Activated CD4-positive, alpha-beta T cell treated with anti-CD3 and anti-CD28 coated beads, Interleukin-10, Interleukin-2, amounts not matched to agents 100 ng/mL and 50 ng/mL, durations not matched to agents 16 hours and 8 hours (primary cell): ENCODE measurements around the gene SUMO2.
"Not testable (repeated sequence)": the region's sequence is repeated elsewhere in the genome, so short reads cannot be mapped to it uniquely, and the experiment has no call there.

Source experiments
- DNase-seq: peaks from one replicate; pipeline ENCODE4 v3.0.0-alpha.2; 2020

The SUMO2 gene

GRCh38 chr17:75181608-75182318, 996 bp downstream of the SUMO2 start:
- DNase-seq: peak; percentile 38

- DNase-seq: no peak
Measured at GRCh38 chr17:75181110-75181509, 1.6 kb downstream of the SUMO2 start.

DNA sequence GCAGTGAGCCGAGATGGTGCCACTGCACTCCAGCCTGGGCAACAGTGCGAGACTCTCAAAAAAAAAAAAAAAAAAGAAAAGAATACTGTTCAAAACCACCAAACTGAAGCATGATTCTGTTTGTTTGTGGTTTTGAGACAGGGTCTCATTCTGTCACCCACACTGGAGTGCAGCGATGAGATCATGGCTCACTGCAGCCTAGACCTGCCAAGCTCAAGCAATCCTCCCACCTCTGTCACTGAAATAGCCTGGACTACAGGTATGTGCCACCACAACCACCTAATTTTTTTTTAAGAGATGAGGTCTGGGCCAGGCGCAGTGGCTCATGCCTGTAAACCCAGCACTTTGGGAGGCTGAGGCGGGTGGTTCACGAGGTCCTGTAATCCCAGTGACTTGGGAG, 4.3 kb downstream of the SUMO2 start:
- DNase-seq: peak; percentile 24

- no peak for DNase-seq
Measured at GRCh38 chr17:75176625-75177024, 6.1 kb downstream of the SUMO2 start.

DNA sequence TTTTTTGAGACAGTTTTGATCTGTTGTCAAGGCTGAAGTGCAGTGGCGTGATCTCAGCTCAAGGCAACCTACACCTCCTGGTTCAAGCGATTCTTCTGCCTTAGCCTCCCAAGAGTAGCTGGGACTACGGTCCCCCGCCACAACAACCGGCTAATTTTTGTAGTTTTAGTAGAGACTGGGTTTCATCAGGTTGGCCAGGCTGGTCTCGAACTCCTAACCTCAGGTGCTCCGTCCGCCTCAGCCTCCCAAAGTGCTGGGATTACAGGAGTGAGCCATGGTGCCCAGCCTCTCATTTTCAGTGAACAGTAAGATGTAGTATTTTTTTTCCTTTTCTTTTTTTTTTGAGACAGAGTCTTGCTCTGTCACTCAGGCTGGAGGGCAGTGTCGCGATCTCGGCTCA, 7.8 kb downstream of the SUMO2 start:
- DNase-seq: no peak

DNA sequence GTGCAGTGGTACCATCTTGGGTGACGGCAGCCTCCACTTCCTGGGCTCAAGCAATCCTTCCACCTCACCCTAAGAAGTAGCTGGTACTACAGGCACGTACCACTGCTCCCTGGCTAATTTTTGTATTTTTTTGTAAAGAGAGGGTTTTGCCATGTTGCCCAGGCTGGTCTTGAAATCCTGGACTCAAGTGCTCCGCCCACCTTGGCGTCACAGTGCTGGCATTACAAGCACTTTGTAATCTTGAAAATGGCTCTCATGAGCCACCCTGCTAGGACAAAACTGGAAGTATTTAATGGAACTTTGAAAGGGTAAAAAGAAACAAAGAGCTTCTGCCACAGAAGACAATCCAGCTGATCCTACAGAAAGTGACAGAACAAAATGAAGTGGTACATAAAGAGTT, 9.2 kb downstream of the SUMO2 start:
- no peak for DNase-seq

GRCh38 chr17:75168998-75169397, 13.8 kb downstream of the SUMO2 start:
- DNase-seq: no peak

GRCh38 chr17:75164606-75165005, 18.2 kb downstream of the SUMO2 start:
- not testable (repeated sequence) for DNase-seq

- DNase-seq: no peak
Measured at GRCh38 chr17:75163074-75163473, 19.7 kb downstream of the SUMO2 start.

DNA sequence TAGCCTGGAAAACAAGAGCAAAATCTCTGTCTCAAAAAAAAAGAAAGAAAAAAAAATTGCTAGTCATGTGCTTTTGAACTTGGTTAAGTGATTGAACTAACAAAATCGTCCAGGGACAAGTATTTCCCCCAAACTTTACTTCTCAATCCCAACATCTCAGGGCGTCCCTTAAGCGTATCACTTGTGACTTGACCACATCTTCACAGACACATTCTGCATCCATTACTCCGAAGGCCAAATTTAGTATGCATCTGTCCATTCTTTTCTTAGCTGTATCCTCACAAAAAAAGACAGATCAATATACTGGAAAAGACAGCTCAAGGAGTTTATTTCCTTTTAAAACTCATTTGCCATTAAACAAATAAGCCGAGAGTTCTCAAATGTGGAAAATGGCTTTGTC, 22.5 kb downstream of the SUMO2 start:
- no peak for DNase-seq

DNA sequence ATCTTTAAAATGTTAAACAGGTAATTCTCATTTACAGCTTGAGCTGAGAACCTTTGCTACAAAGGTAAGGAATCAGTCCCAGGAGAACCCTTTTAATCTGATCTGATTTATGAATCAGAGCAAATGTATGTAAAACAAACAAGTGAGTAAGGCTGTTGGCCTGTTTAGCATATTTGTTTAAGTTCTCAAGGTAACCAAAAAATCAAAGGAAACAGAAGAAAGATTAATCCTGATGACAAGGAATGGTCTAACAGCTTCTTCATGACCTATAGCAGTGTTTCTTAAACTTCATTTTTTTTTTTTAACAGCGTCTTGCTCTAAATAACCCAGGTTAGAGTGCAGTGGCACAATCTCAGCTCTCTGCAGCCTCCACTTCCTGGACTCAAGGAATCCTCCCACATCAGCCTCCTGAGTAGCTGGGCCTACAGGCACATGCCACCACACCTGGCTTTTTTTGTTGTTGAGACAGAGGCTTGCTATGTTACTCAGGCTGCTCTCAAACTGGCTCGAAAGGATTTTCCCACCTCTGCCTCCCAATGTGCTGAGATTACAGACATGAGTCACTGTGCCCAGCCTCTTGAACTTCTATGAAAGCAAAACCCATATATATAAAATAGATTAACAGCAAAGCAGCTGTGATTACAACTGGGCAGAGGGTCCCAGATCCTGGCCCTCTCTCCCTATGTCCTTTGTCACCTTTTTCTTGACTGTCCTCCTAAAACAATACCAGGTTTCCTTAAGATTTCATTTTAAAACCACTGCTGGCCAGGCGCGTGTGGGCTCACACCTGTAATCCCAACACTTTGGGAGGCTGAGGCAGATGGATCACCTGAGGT, 23.3 kb downstream of the SUMO2 start:
- no peak for DNase-seq

GRCh38 chr17:75158480-75158879, 24.3 kb downstream of the SUMO2 start:
- not testable (repeated sequence) for DNase-seq

DNA sequence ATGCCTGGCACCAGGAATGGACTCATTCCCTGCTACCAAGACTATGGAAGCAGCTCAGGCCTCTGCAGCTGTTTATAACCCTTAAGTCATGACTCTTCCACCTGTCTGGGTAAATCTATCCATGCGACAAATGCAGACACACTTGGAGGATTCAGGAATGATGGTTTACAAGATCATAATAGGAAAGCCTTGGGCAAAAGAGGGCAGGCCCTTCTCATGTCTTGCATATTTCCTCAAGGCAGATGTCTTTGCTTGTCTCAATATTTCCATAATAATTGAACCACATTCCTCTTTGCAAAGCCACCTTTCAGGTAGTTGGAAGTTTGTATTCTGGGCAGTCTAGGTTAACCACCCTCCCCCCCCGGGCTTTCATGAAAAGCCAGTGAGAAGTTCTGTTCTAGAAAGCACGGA, 27.6 kb downstream of the SUMO2 start:
- no peak for DNase-seq

GRCh38 chr17:75154195-75155106, 28.3 kb downstream of the SUMO2 start, which contains the start of gene JPT1:
TSS of gene JPT1 (minus strand) at chr17:75154512. CDS start at chr17:75154397, 115 bp downstream.
- DNase-seq: peak; percentile 100

DNA sequence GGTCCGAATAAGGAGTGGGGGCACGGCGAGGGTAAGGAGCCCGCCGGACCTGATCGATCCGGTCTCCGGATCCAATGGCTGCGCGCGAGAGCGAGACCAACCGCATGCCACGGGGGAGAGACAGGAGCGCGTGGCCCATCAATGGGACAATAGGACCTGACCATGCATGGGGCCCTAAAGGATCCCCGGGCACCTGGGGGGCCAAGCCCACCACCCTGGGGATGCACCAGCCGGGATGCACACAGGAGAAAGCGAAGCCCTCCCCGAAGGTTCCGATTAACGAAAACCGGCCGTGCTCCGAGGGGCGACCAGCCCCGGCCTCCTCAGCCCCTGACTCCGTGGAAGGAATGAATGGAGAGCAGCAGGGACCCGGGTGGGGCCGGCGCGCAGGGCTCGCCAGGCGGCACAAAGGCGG, 29.0 kb downstream of the SUMO2 start:
- peak; percentile 54 for DNase-seq

GRCh38 chr17:75152922-75153779, 29.6 kb downstream of the SUMO2 start:
- peak; percentile 64 for DNase-seq

DNA sequence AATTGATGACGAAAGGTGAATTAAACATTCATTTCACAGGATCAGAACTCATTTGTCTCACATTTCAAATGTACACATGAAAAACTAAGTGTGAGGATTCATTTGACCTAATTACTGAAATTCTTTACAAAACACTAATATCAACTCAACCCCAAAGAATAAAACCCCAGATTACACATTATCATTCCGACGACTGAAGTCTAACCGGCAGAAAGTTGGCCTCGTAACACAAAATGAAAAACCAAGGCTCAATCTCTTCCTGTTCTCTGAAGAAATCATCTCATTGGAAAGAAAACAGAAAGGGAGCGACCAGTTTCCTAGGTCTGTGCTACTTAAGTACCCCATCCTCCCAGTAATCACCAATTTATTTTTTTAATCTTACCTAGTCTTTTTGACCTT, 30.2 kb downstream of the SUMO2 start:
- no peak for DNase-seq

- DNase-seq: peak; percentile 40
Measured at GRCh38 chr17:75151930-75152329, 30.8 kb downstream of the SUMO2 start.

- DNase-seq: no peak
Measured at GRCh38 chr17:75147878-75148546, 34.7 kb downstream of the SUMO2 start.

DNA sequence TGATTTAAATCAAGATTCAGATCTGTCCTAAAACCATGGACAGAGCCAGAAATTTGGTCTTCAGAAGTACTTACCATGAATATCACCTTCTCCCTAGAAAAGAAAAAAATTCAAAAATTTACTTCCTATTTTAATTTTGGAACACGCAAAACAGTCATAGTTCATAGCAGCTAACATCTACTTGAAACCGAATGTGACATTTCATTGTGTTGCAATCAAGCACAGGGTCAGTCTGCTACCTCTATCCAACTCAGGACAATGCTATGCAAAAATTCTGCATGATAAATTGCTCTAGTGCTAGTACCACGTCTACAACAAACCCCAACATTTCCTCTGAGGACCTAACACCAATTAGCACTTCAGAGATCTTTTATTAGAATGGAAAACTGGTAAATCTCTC, 36.2 kb downstream of the SUMO2 start:
- no peak for DNase-seq

DNA sequence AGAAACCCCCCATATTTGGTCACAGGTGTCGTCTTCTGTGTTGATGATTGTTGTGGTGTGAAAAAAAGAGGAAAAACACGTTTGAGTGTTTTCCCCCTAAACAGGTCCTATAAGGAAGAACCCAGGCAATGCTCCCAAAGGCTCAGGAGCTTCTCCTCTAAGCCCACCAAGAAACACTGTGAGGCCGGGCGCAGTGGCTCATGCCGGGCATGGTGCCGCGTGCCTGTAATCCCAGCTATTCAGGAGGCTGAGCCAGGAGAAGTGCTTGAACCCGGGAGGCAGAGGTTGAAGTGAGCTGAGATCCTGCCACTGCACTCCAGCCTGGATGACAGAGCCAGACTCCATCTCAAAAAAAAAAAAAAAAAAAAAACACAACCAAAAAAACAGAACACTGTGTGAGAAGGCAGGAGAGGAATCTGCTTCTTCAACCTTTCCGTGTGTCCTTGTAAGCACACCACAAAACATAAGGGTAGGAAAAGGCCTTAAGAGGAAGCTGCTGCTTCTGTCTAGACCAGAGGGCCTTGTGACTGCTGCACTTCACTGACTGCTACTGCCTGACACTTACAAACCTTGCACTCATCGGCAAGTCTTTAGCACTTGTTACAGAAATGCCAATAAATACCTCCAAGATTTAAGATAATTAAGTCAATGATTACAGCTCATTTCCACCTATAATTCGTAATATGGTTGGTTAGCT, 37.8 kb downstream of the SUMO2 start:
- no peak for DNase-seq
